ENCODE data around the gene CCDC59.

The CCDC59 gene

DNA sequence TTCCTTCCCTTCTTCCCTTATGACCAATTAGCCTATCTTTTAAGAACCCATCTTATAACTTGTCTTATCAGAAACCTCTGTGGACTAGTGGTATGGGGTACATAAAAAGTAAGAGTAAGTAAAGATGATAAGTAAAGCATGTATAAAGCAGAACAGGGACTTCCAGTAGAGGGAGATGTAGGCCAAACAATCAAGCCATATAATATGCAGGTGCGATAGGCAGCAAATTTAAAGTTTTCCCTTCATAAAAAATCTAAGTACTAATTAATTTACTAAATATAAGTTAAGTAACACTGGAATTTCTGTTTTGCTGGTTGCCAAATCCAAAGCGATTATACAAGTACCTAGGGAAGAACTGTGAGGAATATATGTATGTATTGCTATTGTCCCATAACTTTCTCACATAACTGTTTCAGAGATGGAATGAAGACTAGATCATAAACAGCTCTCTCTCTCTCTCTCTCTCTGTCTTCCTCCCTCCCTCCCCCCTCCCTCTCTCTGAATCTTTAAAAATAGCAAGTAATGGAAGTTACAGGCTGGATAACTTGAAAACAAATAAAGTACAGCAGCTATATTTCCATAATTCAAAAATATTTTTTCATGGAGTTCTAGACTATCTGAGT, 25.9 kb upstream of the CCDC59 start:
- no peak overlapping the region for H2AK5ac ChIP-seq (ENCODE audit: low read length)
- H3K79me1 ChIP-seq (ENCODE audit: low read length) = no peaks in the 10 kb centered on the region
- no peaks in the 10 kb centered on the region for H3K36me3 ChIP-seq (ENCODE audit: control insufficient read depth, insufficient read depth, low read length)
- no peak overlapping the region for H2BK5ac ChIP-seq (ENCODE audit: low read length)
- no peak overlapping the region for H3K27ac ChIP-seq (ENCODE audit: low read depth, low read length)
- H2BK15ac ChIP-seq (replicated peaks; ENCODE audit: low read depth) = no peak overlapping the region
- H3K9ac ChIP-seq (ENCODE audit: low read length) = no peak overlapping the region
- no peak overlapping the region for H3K18ac ChIP-seq (ENCODE audit: low read length)
- H3K4me1 ChIP-seq (ENCODE audit: control insufficient read depth, low read depth, low read length) = no peaks in the 10 kb centered on the region
- no peak overlapping the region for H4K5ac ChIP-seq (ENCODE audit: low read length)
- no peak overlapping the region for H3K4ac ChIP-seq (ENCODE audit: low read depth, low read length)
- no peaks in the 10 kb centered on the region for H3K27me3 ChIP-seq (ENCODE audit: insufficient read depth, low read length, poor library complexity)
- no peak overlapping the region for H3K56ac ChIP-seq (ENCODE audit: low read length)
- H4K8ac ChIP-seq (ENCODE audit: low read depth, low read length) = no peak overlapping the region
- H3K4me2 ChIP-seq (ENCODE audit: low read length) = no peak overlapping the region
- no peak overlapping the region for H3K4me3 ChIP-seq (ENCODE audit: low read length)
- H3K79me2 ChIP-seq (ENCODE audit: control insufficient read depth, insufficient read depth, low read length) = no peaks in the 10 kb centered on the region
- peak; percentile 6 for DNase-seq
- no peak overlapping the region for H2BK120ac ChIP-seq (ENCODE audit: low read depth, low read length)
- no CpG with 5 or more reads among the region's 2 CpGs for WGBS (ENCODE audit: extremely low coverage, insufficient coverage, low lambda C conversion rate)
- H3K23ac ChIP-seq (ENCODE audit: low read length) = no peak overlapping the region

- H4K5ac ChIP-seq (ENCODE audit: low read length) = no peak overlapping the region
- no peak overlapping the region for H2BK15ac ChIP-seq (replicated peaks; ENCODE audit: low read depth)
- no peak overlapping the region for H3K4ac ChIP-seq (ENCODE audit: low read depth, low read length)
- no peak overlapping the region for H3K4me2 ChIP-seq (ENCODE audit: low read length)
- H2BK5ac ChIP-seq (ENCODE audit: low read length) = no peak overlapping the region
- no peak overlapping the region for H2AK5ac ChIP-seq (ENCODE audit: low read length)
- H3K4me3 ChIP-seq (ENCODE audit: low read length) = no peak overlapping the region
- no peak overlapping the region for H3K18ac ChIP-seq (ENCODE audit: low read length)
- no peak overlapping the region for H3K23ac ChIP-seq (ENCODE audit: low read length)
- no peaks in the 10 kb centered on the region for H3K36me3 ChIP-seq (ENCODE audit: control insufficient read depth, insufficient read depth, low read length)
- no peak overlapping the region for H4K8ac ChIP-seq (ENCODE audit: low read depth, low read length)
- DNase-seq = no peak
- H2BK120ac ChIP-seq (ENCODE audit: low read depth, low read length) = no peak overlapping the region
- no peaks in the 10 kb centered on the region for H3K4me1 ChIP-seq (ENCODE audit: control insufficient read depth, low read depth, low read length)
- no peak overlapping the region for H3K9ac ChIP-seq (ENCODE audit: low read length)
- H3K56ac ChIP-seq (ENCODE audit: low read length) = no peak overlapping the region
- no peak overlapping the region for H3K27ac ChIP-seq (ENCODE audit: low read depth, low read length)
- no peaks in the 10 kb centered on the region for H3K79me2 ChIP-seq (ENCODE audit: control insufficient read depth, insufficient read depth, low read length)
- no peaks in the 10 kb centered on the region for H3K27me3 ChIP-seq (ENCODE audit: insufficient read depth, low read length, poor library complexity)
- H3K79me1 ChIP-seq (ENCODE audit: low read length) = no peaks in the 10 kb centered on the region
These were observed 20.8 kb upstream of the CCDC59 start for GRCh38 chr12:82378997-82379396.

- Histone ChIP-seq H2BK5ac (ENCODE audit: low read length) (no peak overlapping the region), H3K18ac (ENCODE audit: low read length) (no peak overlapping the region), H3K4me3 (ENCODE audit: low read length) (no peak overlapping the region), H3K36me3 (ENCODE audit: control insufficient read depth, insufficient read depth, low read length) (no peaks in the 10 kb centered on the region), H3K27ac (ENCODE audit: low read depth, low read length) (no peak overlapping the region), H2AK5ac (ENCODE audit: low read length) (no peak overlapping the region), H3K27me3 (ENCODE audit: insufficient read depth, low read length, poor library complexity) (no peaks in the 10 kb centered on the region), H3K23ac (ENCODE audit: low read length) (no peak overlapping the region), H4K5ac (ENCODE audit: low read length) (no peak overlapping the region), H3K79me1 (ENCODE audit: low read length) (no peaks in the 10 kb centered on the region), H3K9ac (ENCODE audit: low read length) (no peak overlapping the region), H3K4me2 (ENCODE audit: low read length) (no peak overlapping the region), H4K8ac (ENCODE audit: low read depth, low read length) (no peak overlapping the region), H3K56ac (ENCODE audit: low read length) (no peak overlapping the region), H2BK15ac (replicated peaks; ENCODE audit: low read depth) (no peak overlapping the region), H2BK120ac (ENCODE audit: low read depth, low read length) (no peak overlapping the region), H3K79me2 (ENCODE audit: control insufficient read depth, insufficient read depth, low read length) (no peaks in the 10 kb centered on the region), H3K4ac (ENCODE audit: low read depth, low read length) (no peak overlapping the region), H3K4me1 (ENCODE audit: control insufficient read depth, low read depth, low read length) (no peaks in the 10 kb centered on the region)
- DNase-seq = no peak
- WGBS (ENCODE audit: extremely low coverage, insufficient coverage, low lambda C conversion rate) = no CpG with 5 or more reads among the region's 2 CpGs
These were observed 17.0 kb upstream of the CCDC59 start for GRCh38 chr12:82375201-82375600.

DNA sequence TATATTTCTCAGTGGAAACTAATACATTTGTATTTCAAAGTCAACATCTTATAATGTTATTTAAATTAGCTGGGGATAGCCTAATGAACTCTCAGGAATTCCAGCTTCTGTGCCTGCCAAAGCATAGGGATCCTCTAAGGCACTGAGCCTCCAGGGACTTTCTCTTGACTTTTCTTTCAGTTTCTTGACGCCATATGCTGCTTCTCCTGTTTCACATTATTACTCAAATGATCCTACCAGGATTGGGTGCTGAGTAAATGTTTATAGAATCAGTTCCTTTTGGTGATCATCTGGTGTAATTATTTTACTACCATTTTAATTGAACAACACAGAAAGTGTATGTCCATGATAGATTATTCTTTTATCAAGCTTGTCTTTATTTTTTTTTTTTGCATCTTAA, 8.0 kb upstream of the CCDC59 start:
- Histone ChIP-seq H3K4me3 (ENCODE audit: low read length) (no peak overlapping the region), H3K36me3 (ENCODE audit: control insufficient read depth, insufficient read depth, low read length) (no peaks in the 10 kb centered on the region), H3K79me1 (ENCODE audit: low read length) (peaks cover 1% of the 10 kb centered on the region), H3K4me1 (ENCODE audit: control insufficient read depth, low read depth, low read length) (no peaks in the 10 kb centered on the region), H4K8ac (ENCODE audit: low read depth, low read length) (no peak overlapping the region), H3K4me2 (ENCODE audit: low read length) (no peak overlapping the region), H3K27ac (ENCODE audit: low read depth, low read length) (no peak overlapping the region), H3K23ac (ENCODE audit: low read length) (no peak overlapping the region), H3K18ac (ENCODE audit: low read length) (no peak overlapping the region), H2BK5ac (ENCODE audit: low read length) (no peak overlapping the region), H3K27me3 (ENCODE audit: insufficient read depth, low read length, poor library complexity) (no peaks in the 10 kb centered on the region), H2AK5ac (ENCODE audit: low read length) (no peak overlapping the region), H4K5ac (ENCODE audit: low read length) (no peak overlapping the region), H3K56ac (ENCODE audit: low read length) (no peak overlapping the region), H3K79me2 (ENCODE audit: control insufficient read depth, insufficient read depth, low read length) (no peaks in the 10 kb centered on the region), H3K4ac (ENCODE audit: low read depth, low read length) (no peak overlapping the region), H2BK15ac (replicated peaks; ENCODE audit: low read depth) (no peak overlapping the region), H3K9ac (ENCODE audit: low read length) (no peak overlapping the region), H2BK120ac (ENCODE audit: low read depth, low read length) (no peak overlapping the region)
- no peak for DNase-seq
- whole genome bisulfite sequencing (ENCODE audit: extremely low coverage, insufficient coverage, low lambda C conversion rate) = no CpG with 5 or more reads among the region's 1 CpG

DNA sequence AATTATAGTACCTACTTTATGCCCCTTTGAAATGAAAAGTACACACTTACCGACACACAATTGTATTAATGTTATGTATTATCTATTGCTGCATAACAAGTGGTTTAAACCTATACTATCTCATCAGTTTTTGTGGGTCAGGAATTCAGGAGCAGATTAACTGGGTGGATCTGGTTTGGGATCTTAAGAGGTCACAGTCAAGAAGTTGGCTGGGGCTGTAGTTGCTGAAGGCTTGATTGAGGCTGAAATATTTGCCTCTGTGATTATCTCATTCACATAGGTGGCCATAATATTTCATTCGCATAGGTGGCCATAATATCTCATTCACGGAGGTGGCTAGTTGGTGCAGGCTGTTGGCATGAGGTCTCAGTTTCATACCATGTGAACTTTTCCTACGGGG, 5.8 kb upstream of the CCDC59 start:
- Histone ChIP-seq H2AK5ac (ENCODE audit: low read length) (no peak overlapping the region), H3K4me1 (ENCODE audit: control insufficient read depth, low read depth, low read length) (peaks cover 3% of the 10 kb centered on the region), H2BK15ac (replicated peaks; ENCODE audit: low read depth) (no peak overlapping the region), H3K36me3 (ENCODE audit: control insufficient read depth, insufficient read depth, low read length) (no peaks in the 10 kb centered on the region), H4K8ac (ENCODE audit: low read depth, low read length) (no peak overlapping the region), H2BK120ac (ENCODE audit: low read depth, low read length) (no peak overlapping the region), H4K5ac (ENCODE audit: low read length) (no peak overlapping the region), H3K4me3 (ENCODE audit: low read length) (no peak overlapping the region), H3K56ac (ENCODE audit: low read length) (no peak overlapping the region), H2BK5ac (ENCODE audit: low read length) (no peak overlapping the region), H3K23ac (ENCODE audit: low read length) (no peak overlapping the region), H3K27ac (ENCODE audit: low read depth, low read length) (no peak overlapping the region), H3K79me1 (ENCODE audit: low read length) (peaks cover 1% of the 10 kb centered on the region), H3K4me2 (ENCODE audit: low read length) (no peak overlapping the region), H3K4ac (ENCODE audit: low read depth, low read length) (no peak overlapping the region), H3K27me3 (ENCODE audit: insufficient read depth, low read length, poor library complexity) (no peaks in the 10 kb centered on the region), H3K9ac (ENCODE audit: low read length) (no peak overlapping the region), H3K18ac (ENCODE audit: low read length) (no peak overlapping the region), H3K79me2 (ENCODE audit: control insufficient read depth, insufficient read depth, low read length) (peaks cover 3% of the 10 kb centered on the region)
- DNase-seq = no peak
- WGBS (ENCODE audit: extremely low coverage, insufficient coverage, low lambda C conversion rate) = no CpG with 5 or more reads among the region's 4 CpGs

DNA sequence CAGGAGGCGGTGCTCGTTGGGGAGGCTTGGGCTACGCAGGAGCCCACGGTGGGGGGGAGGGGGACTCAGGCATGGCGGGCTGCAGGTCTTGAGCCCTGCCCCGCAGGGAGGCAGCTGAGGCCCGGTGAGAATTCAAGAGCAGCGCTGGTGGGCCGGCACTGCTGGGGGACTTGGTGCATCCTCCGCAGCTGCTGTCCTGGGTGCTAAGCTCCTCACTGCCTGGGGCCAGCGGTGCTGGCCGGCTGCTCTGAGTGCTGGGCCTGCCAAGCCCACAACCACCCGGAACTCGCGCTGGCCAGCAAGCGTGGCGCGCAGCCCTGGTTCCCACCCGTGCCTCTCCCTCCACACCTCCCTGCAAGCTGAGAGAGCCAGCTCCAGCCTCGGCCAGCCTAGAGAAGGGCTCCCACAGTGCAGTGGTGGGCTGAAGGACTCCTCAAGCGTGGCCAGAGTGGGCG, 3.3 kb upstream of the CCDC59 start:
- Histone ChIP-seq H3K56ac (ENCODE audit: low read length) (no peak overlapping the region), H4K8ac (ENCODE audit: low read depth, low read length) (no peak overlapping the region), H3K27ac (ENCODE audit: low read depth, low read length) (no peak overlapping the region), H4K5ac (ENCODE audit: low read length) (no peak overlapping the region), H3K4me3 (ENCODE audit: low read length) (no peak overlapping the region), H2BK15ac (replicated peaks; ENCODE audit: low read depth) (no peak overlapping the region), H2BK120ac (ENCODE audit: low read depth, low read length) (no peak overlapping the region), H2AK5ac (ENCODE audit: low read length) (no peak overlapping the region), H2BK5ac (ENCODE audit: low read length) (no peak overlapping the region), H3K27me3 (ENCODE audit: insufficient read depth, low read length, poor library complexity) (no peaks in the 10 kb centered on the region), H3K79me1 (ENCODE audit: low read length) (peaks cover 1% of the 10 kb centered on the region), H3K23ac (ENCODE audit: low read length) (no peak overlapping the region), H3K4ac (ENCODE audit: low read depth, low read length) (no peak overlapping the region), H3K9ac (ENCODE audit: low read length) (no peak overlapping the region), H3K4me1 (ENCODE audit: control insufficient read depth, low read depth, low read length) (peaks cover 5% of the 10 kb centered on the region), H3K18ac (ENCODE audit: low read length) (no peak overlapping the region), H3K36me3 (ENCODE audit: control insufficient read depth, insufficient read depth, low read length) (no peaks in the 10 kb centered on the region), H3K79me2 (ENCODE audit: control insufficient read depth, insufficient read depth, low read length) (peaks cover 16% of the 10 kb centered on the region), H3K4me2 (ENCODE audit: low read length) (no peak overlapping the region)
- no peak for DNase-seq
- no CpG with 5 or more reads among the region's 22 CpGs for WGBS (ENCODE audit: extremely low coverage, insufficient coverage, low lambda C conversion rate)

All from mesendoderm (in vitro differentiated cells).